Stimulated activated CD4-positive, alpha-beta T cell treated with anti-CD3 and anti-CD28 coated beads, Interleukin-12 subunit alpha, Interleukin-12 subunit beta, amount 100 ng/mL, for 24 hours (primary cell): ENCODE data around the gene CORO1C.
A peak's percentile ranks its signal among the peaks of the same experiment; 100 is the strongest.
"Not testable (repeated sequence)": the region's sequence is repeated elsewhere in the genome, so short reads cannot be mapped to it uniquely, and the experiment has no call there.

ENCODE experiments used
- DNase-seq, 2 experiments: peaks; one replicate each; pipeline ENCODE4 v3.0.0-alpha.2; 2020; ENCODE audit warnings: low read depth in 2 of 2

Gene CORO1C

DNA sequence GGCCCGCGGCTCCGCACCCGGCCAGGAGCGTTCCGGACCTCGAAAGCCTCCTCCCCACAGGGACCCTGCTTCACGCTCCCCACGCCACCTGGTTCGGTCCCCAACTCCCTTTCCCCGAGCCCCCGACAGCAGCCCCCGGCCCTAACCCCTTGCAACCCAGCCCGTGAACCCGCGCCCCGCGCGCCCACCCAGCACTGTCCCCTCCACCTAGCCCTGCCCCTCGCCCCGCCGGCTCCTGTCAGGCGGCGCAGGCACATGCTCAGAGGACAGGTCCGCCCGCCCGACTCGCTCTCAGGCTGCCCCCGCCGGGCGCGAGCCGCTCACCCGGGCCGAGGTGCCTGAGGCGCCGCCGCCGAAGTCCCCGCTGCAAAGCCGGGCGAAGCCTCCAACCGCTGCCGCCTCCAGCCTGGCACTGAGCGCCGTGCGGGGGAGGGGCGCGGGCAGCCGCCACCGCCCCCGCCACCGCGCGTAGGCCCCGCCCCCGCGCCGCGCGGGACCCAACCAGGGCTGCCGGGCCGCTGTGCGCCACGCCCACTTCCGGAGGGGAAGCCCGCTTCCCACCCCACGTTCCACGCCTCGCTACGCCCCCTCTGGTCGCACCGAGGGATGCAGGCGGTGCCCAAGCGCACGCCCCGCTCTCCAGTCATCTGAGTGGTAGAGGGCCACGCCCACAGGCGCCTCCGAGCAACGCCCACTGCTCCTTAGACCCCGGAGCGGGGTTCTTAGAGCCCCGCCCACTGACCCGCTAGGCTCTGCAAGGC, at the start of gene CORO1C:
CORO1C (minus strand) TSS at position 414 of the 761 bp plus-strand sequence. CDS start 30,200 bp downstream, outside the sequence.
- DNase-seq = peak; percentile 80 to 92

DNA sequence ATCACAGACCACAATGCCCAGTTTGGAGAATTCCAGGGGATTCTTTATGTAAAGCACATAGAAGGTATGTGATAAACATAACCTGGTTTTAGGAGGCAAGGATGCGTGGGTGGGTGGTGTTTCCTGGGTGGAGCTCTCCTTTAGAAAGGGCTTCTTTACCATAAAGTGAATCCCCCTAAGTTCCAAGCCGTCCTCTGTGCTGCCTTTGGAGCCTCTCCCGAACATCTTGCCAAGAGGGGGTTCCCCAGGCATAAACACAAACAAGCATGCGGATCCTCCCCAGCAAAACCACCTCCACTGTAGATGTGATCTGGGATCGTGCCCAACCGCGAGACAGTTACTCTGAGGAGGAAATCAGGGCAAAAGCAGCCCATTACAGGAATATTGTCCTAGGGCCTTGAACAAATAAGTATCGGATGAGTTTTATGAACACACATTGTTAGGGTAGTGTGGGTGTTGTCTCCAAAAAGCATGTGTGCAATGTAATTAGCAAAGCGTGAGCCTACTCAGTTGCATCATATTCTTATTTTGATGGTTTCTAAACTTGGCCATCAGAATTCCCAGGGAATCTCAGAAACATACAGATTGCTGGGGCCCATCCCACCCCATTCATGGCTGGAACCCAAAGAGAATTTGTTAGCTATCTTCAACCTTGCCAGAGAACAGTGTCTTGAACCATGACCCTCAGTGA, 48.8 kb upstream of the CORO1C start:
- no peak for DNase-seq

DNA sequence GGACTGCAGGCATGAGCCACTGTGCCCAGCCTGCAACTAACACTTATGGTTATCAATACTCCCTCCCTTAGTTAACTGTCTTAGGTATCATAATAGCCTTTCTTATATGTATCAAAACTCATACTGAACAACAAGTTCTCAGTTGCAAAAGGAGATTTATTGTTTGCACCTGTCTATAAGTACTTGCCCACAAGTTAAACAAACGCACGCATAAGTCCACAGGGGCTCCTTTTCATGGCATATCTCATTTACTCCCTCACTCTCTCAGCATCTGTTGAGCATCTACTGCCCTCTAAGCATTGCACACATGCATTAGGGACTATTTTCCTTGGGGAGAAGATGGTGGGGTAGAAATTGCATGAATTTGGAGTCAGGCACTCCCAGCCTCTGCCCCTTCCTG, 46.7 kb upstream of the CORO1C start:
- no peak for DNase-seq

- DNase-seq = no peak
Observed at GRCh38 chr12:108777156-108777555, 45.8 kb upstream of the CORO1C start.

- DNase-seq = no peak
Observed at GRCh38 chr12:108773798-108774788, 42.8 kb upstream of the CORO1C start.

GRCh38 chr12:108772891-108773797, 41.8 kb upstream of the CORO1C start:
- no peak for DNase-seq

DNA sequence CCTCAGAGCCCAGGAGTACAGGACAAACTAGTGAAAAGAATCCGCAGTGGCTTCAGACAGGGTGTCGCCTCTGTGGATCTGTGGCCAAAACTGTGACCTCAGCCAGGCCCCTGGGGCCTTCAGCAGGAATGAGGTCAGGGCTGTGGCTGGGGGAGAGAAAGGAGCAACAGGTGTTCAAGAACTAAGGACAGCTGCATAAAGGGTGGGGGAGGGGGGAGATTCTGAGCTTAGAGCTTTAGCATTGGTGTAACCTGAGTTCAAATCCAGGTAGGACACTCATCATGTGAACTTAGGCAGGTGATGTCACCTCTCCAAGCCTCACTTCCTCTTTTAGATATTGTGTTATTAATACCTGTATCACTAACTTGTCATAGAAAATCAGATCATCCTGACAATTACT, 40.9 kb upstream of the CORO1C start:
- DNase-seq = no peak

DNA sequence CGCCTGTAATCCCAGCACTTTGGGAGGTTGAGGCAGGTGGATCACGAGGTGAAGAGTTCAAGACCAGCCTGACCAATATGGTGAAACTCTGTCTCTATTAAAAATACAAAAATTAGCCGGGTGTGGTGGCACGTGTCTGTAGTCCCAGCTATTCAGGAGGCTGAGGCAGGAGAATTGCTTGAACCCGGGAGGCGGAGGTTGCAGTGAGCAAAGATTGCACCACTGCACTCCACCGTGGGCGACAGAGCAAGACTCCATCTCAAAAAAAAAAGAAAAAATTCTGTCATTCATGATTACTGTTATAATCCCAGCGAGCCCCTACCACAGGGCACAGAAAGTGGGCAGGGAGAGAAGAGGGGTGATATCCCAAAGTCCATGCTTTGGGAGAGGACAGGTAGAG, 40.5 kb upstream of the CORO1C start:
- not testable (repeated sequence) for DNase-seq

GRCh38 chr12:108770963-108771362, 39.6 kb upstream of the CORO1C start:
- no peak for DNase-seq

- no peak for DNase-seq
Observed at GRCh38 chr12:108770269-108770829, 39.0 kb upstream of the CORO1C start.

DNA sequence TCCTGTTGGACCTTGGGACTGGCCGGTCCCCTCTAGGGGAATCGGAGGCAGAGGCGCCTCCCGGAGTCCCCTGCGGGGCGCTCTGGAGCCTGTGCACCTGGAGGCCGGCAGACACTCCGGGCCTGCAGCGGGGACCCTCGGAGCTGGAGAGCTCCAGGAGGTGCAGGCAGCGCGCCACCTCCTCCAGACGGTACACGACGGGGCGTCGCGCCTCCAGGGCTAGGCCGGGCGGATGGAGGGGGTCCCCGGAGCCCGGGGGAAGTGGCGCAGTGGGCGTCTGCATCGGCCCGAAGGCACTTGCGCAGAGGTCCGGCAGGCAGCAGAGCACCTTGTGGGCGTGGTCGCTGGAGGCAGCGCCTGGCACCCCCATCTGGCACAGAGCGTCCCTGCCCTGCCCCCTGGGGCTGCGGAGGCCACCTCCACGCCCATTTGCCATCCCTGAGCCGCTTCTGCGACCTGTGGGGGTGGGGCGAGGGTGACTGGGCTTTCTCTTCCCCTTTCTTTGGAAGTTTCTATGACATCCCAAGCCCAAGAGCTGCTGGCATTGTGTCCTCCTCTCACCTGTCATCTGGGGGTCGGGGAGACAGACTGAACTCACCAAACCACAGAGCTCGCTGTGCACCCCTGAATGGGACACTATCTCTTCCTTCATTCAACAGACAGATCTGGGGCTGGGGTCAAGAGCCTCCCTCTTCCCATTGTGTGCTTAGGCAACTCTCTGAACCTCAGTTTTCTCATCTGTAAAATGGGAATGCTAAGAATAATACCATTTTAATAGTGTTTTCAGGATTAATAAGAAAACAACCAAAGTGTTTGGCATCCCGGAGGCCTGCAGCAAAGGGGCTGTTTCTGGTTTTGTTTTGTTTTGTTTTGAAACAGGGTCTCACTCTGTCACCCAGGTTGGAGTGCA, 37.5 kb upstream of the CORO1C start:
- DNase-seq = no peak

- no peak for DNase-seq
Observed at GRCh38 chr12:108766294-108766693, 35.0 kb upstream of the CORO1C start.

DNA sequence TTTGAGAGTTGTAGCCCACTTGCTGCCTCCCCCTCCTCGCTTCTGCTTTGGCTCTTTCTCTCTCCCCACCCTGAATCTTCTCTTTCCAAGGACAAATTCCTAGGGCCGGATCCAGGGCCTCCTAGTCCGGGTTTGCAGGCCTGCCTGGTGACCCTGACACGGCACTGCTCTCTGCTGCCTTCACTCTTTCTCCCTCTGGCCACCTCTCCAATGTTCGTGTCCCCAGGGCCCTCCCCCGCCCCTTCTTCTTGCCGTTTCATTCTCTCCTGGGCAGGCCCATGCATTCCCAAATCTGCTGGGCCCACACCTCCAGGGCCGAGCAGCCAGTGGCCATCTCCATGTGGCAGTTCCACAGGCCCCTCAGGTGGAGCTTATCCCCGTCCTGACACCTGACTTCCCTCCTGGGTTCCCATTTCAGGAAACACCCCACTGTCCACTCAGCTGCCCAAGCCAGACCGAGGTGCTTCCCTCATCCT, 34.0 kb upstream of the CORO1C start:
- DNase-seq = no peak

- no peak for DNase-seq
Observed at GRCh38 chr12:108764540-108765288, 33.4 kb upstream of the CORO1C start.

DNA sequence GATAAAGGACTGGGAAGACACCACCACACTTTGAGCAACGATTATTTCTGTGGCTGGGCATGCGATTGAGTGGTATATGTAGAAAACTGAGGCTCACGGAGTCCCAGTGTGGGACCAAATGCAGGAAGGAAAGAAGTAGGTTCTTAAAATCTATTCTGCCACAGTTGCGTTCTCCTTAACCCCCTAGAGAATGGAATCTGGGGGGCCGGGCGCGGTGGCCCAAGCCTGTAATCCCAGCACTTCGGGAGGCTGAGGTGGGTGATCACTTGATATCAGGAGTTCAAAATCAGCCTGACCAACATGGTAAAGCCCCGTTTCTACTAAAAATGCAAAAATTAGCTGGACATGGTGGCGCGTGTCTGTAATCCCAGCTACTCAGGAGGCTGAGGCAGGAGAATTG, 29.9 kb upstream of the CORO1C start:
- DNase-seq = no peak

DNA sequence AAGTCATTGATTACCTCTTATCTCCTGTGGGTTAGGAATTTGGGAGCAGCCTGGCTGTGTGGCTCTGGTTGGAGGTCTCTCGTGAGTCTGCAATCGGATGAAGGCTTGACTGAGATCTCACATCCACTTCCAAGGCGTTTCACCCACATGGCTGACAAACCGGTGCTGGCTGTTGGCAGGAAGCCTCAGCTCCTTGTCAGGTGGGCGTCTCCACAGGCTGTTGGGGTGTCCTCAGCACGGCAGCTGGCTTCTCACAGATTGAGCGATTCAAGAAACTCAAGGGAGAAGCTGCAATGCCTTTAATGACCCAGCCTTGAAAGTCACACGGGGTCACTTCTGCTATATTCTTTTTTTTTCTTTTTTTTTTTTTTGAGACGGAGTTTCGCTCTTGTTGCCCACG, 28.6 kb upstream of the CORO1C start:
- DNase-seq = no peak

DNA sequence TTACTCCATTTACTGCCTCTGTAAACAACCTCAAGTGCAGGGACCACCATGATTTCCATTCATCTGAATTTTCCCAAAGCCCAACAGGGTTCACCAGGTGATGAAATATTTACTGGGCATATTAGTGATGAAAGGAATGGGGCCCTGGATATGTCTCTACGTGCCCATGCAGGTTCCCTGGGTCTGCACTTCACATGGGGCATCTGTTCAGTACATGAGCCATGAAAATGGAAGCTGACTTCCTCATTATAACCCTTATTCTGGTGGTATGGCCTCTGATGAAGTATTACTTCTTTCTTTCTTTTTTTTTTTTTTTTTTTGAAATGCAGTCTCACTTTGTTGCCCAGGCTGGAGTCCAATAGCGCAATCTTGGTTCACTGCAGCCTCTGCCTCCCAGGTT, 26.5 kb upstream of the CORO1C start:
- DNase-seq = no peak

- no peak for DNase-seq
Observed at GRCh38 chr12:108756421-108756820, 25.1 kb upstream of the CORO1C start.

GRCh38 chr12:108755481-108755880, 24.2 kb upstream of the CORO1C start:
- no peak for DNase-seq
